GM18520 (cell line): ENCODE measurements around the gene SP5.
"Not testable (repeated sequence)": the region's sequence is repeated elsewhere in the genome, so short reads cannot be mapped to it uniquely, and the experiment has no call there.

Source experiments
- ATAC-seq: cut with Tn5 transposase; IDR thresholded peaks from one replicate; pipeline ENCODE4 v1.9.1; 2021; ENCODE audit not compliant: unreplicated experiment

Gene SP5

GRCh38 chr2:170715062-170715931, at the start of gene SP5:
Gene SP5, plus strand, starts transcription at chr2:170715337. Its CDS starts 176 bp downstream, at chr2:170715513.
- no peak for ATAC-seq

- no peak for ATAC-seq
Measured at GRCh38 chr2:170665743-170666142, 49.4 kb upstream of the SP5 start.

- ATAC-seq, result no peak
Measured at GRCh38 chr2:170669909-170670308, 45.2 kb upstream of the SP5 start.

- ATAC-seq, result no peak
Measured at GRCh38 chr2:170670651-170671050, 44.5 kb upstream of the SP5 start.

GRCh38 chr2:170671079-170671478, 44.1 kb upstream of the SP5 start:
- ATAC-seq, result no peak

GRCh38 chr2:170674282-170674681, 40.9 kb upstream of the SP5 start:
- not testable (repeated sequence) for ATAC-seq

GRCh38 chr2:170675701-170676100, 39.4 kb upstream of the SP5 start:
- no peak for ATAC-seq

- peak; percentile 26 for ATAC-seq
Measured at GRCh38 chr2:170679607-170680079, 35.5 kb upstream of the SP5 start.

GRCh38 chr2:170680172-170680941, 34.8 kb upstream of the SP5 start:
- ATAC-seq, result peak; percentile 91

GRCh38 chr2:170681311-170681710, 33.8 kb upstream of the SP5 start:
- no peak for ATAC-seq

GRCh38 chr2:170685591-170685990, 29.5 kb upstream of the SP5 start:
- no peak for ATAC-seq

- ATAC-seq, result no peak
Measured at GRCh38 chr2:170689481-170689880, 25.7 kb upstream of the SP5 start.

- ATAC-seq, result no peak
Measured at GRCh38 chr2:170690640-170691039, 24.5 kb upstream of the SP5 start.

- ATAC-seq, result no peak
Measured at GRCh38 chr2:170694316-170694715, 20.8 kb upstream of the SP5 start.

GRCh38 chr2:170695521-170696410, 19.4 kb upstream of the SP5 start:
- ATAC-seq, result no peak

GRCh38 chr2:170696948-170697347, 18.2 kb upstream of the SP5 start:
- ATAC-seq, result no peak

GRCh38 chr2:170701011-170701410, 14.1 kb upstream of the SP5 start:
- no peak for ATAC-seq

- ATAC-seq, result no peak
Measured at GRCh38 chr2:170703776-170704476, 11.2 kb upstream of the SP5 start.

GRCh38 chr2:170707821-170708795, 7.0 kb upstream of the SP5 start:
- no peak for ATAC-seq
